BLaER1 treated with 17β-estradiol and CSF1 and Interleukin-3, amounts not matched to agents 10 nM and 100 nM (cell line): ENCODE measurements around the gene SLC45A1.

Experiments used
- H3K27ac ChIP-seq, 11 experiments: shearing (Covaris generic); formaldehyde crosslinking; 2 replicates each; pipeline ENCODE4 v1.8.1; 2022
- H3K27me3 ChIP-seq, 11 experiments: shearing (Covaris generic); formaldehyde crosslinking; 2 replicates each; pipeline ENCODE4 v1.8.1; 2022
- H3K36me3 ChIP-seq, 11 experiments: shearing (Covaris generic); formaldehyde crosslinking; 2 replicates each; pipeline ENCODE4 v1.8.1; 2022
- H3K4me1 ChIP-seq, 10 experiments: shearing (Covaris generic); formaldehyde crosslinking; 2 replicates each; pipeline ENCODE4 v1.8.1; 2022
- H3K4me2 ChIP-seq, 11 experiments: shearing (Covaris generic); formaldehyde crosslinking; 2 replicates each; pipeline ENCODE4 v1.8.1; 2022
- H3K4me3 ChIP-seq, 10 experiments: shearing (Covaris generic); formaldehyde crosslinking; 2 replicates each; pipeline ENCODE4 v1.8.1; 2022
- H3K9ac ChIP-seq, 11 experiments: shearing (Covaris generic); formaldehyde crosslinking; 2 replicates each; pipeline ENCODE4 v1.8.1; 2022
- H3K9me3 ChIP-seq, 11 experiments: shearing (Covaris generic); formaldehyde crosslinking; replicated peaks in 1 of 11; 2 replicates each; pipeline ENCODE4 v1.8.1; 2022
- H4K20me1 ChIP-seq, 11 experiments: shearing (Covaris generic); formaldehyde crosslinking; 2 replicates each; pipeline ENCODE4 v1.8.1; 2022
- Cebpa-rat ChIP-seq, 11 experiments: shearing (Covaris generic); IDR thresholded peaks; 2 replicates each; pipeline ENCODE4 v1.8.1; 2022

Gene SLC45A1

GRCh38 chr1:8352886-8353785, 35.2 kb downstream of the SLC45A1 start:
- peaks cover 0 to 7% (median 0%) of the 10 kb centered on the region in 11 experiments; a peak in 4 of 22 replicates for H3K27me3 ChIP-seq
- H3K9me3 ChIP-seq: no peaks in the 10 kb centered on the region
- H4K20me1 ChIP-seq: peaks cover 44 to 98% (median 89%) of the 10 kb centered on the region in 11 experiments; a peak in 21 of 22 replicates
- H3K27ac ChIP-seq: no peak overlapping the region
- no peak for TF ChIP-seq Cebpa-rat (IDR thresholded peaks at IDR 0.05)
- H3K36me3 ChIP-seq: peaks cover 58 to 65% (median 62%) of the 10 kb centered on the region in 11 experiments
- H3K9ac ChIP-seq: no peak overlapping the region
- H3K4me1 ChIP-seq: peaks cover 2 to 11% (median 8%) of the 10 kb centered on the region in 10 experiments; a peak in 19 of 20 replicates
- H3K4me3 ChIP-seq: no peak overlapping the region
- H3K4me2 ChIP-seq: no peak overlapping the region

- H3K4me3 ChIP-seq: no peak overlapping the region
- H3K9me3 ChIP-seq: no peaks in the 10 kb centered on the region
- peaks cover 50 to 99% (median 90%) of the 10 kb centered on the region in 11 experiments; a peak in 21 of 22 replicates for H4K20me1 ChIP-seq
- H3K27me3 ChIP-seq: no peaks in the 10 kb centered on the region
- H3K4me2 ChIP-seq: no peak overlapping the region
- H3K36me3 ChIP-seq: peaks cover 67 to 74% (median 71%) of the 10 kb centered on the region in 11 experiments
- peaks cover 0 to 3% (median 0%) of the 10 kb centered on the region in 10 experiments; a peak in 2 of 20 replicates for H3K4me1 ChIP-seq
- H3K9ac ChIP-seq: no peak overlapping the region
- H3K27ac ChIP-seq: no peak overlapping the region
- no peak for TF ChIP-seq Cebpa-rat (IDR thresholded peaks at IDR 0.05)
These were observed 36.1 kb downstream of the SLC45A1 start for GRCh38 chr1:8354038-8354437.

- H3K36me3 ChIP-seq: peaks cover 78 to 86% (median 81%) of the 10 kb centered on the region in 11 experiments
- H3K9me3 ChIP-seq: no peaks in the 10 kb centered on the region
- TF ChIP-seq Cebpa-rat (IDR thresholded peaks at IDR 0.05): no peak
These were observed 37.7 kb downstream of the SLC45A1 start for GRCh38 chr1:8355439-8356255.

GRCh38 chr1:8356256-8357209, 38.6 kb downstream of the SLC45A1 start:
- Histone ChIP-seq H3K9ac (no peak overlapping the region), H3K4me3 (no peak overlapping the region), H4K20me1 (peaks cover 52 to 97% (median 84%) of the 10 kb centered on the region in 11 experiments; a peak in 21 of 22 replicates), H3K36me3 (peaks cover 86 to 95% (median 90%) of the 10 kb centered on the region in 11 experiments), H3K27me3 (no peaks in the 10 kb centered on the region), H3K4me1 (peaks cover 0 to 3% (median 0%) of the 10 kb centered on the region in 10 experiments; a peak in 2 of 20 replicates), H3K27ac (no peak overlapping the region), H3K4me2 (no peak overlapping the region), H3K9me3 (no peaks in the 10 kb centered on the region)
- no peak for TF ChIP-seq Cebpa-rat (IDR thresholded peaks at IDR 0.05)

More at GRCh38 chr1:8355439-8356255, 37.7 kb downstream of the SLC45A1 start:
- Histone ChIP-seq H3K27ac (no peak overlapping the region), H3K4me3 (no peak overlapping the region), H3K4me1 (peaks cover 0 to 3% (median 0%) of the 10 kb centered on the region in 10 experiments; a peak in 2 of 20 replicates), H3K27me3 (no peaks in the 10 kb centered on the region), H3K9ac (no peak overlapping the region), H3K4me2 (no peak overlapping the region), H4K20me1 (peaks cover 50 to 97% (median 86%) of the 10 kb centered on the region in 11 experiments; a peak in 21 of 22 replicates)

- Histone ChIP-seq H3K4me2 (no peak overlapping the region), H3K36me3 (peaks cover 90 to 98% (median 95%) of the 10 kb centered on the region in 11 experiments), H3K4me3 (no peak overlapping the region), H3K9ac (no peak overlapping the region), H3K9me3 (no peaks in the 10 kb centered on the region), H3K27me3 (no peaks in the 10 kb centered on the region), H3K4me1 (peaks cover 0 to 3% (median 0%) of the 10 kb centered on the region in 10 experiments; a peak in 2 of 20 replicates), H4K20me1 (peaks cover 56 to 97% (median 86%) of the 10 kb centered on the region in 11 experiments; a peak in 21 of 22 replicates), H3K27ac (no peak overlapping the region)
- TF ChIP-seq Cebpa-rat (IDR thresholded peaks at IDR 0.05): no peak
These were observed 39.6 kb downstream of the SLC45A1 start for GRCh38 chr1:8357329-8358101.

GRCh38 chr1:8358241-8358896, 40.5 kb downstream of the SLC45A1 start:
- H3K9me3 ChIP-seq: no peaks in the 10 kb centered on the region
- H3K36me3 ChIP-seq: peaks cover 92 to 98% (median 95%) of the 10 kb centered on the region in 11 experiments
- no peak overlapping the region for H3K9ac ChIP-seq
- no peak overlapping the region for H3K27ac ChIP-seq
- H3K4me1 ChIP-seq: peaks cover 0 to 3% (median 0%) of the 10 kb centered on the region in 10 experiments; a peak in 2 of 20 replicates
- H3K4me2 ChIP-seq: no peak overlapping the region
- H3K4me3 ChIP-seq: no peak overlapping the region
- TF ChIP-seq Cebpa-rat (IDR thresholded peaks at IDR 0.05): no peak
- H3K27me3 ChIP-seq: no peaks in the 10 kb centered on the region
- peaks cover 56 to 97% (median 86%) of the 10 kb centered on the region in 11 experiments; a peak in 21 of 22 replicates for H4K20me1 ChIP-seq
